H1 (cell line): ENCODE results near the gene CALCOCO2. TPM values are rescaled to one million over a fixed set of nuclear protein-coding genes. Genes with fewer than 3 reads are reported as not detected.

Source experiments
- CTCF ChIA-PET: fragments of 300-600 bp; sonication (Branson Sonifier 250); formaldehyde crosslinking; loops from one replicate; lab custom pipeline; 2021; ENCODE audit not compliant: partially characterized antibody; lab: Charles Lee
- POLR2A ChIA-PET: fragments of 300-600 bp; sonication (Branson Sonifier 250); formaldehyde crosslinking; loops from one replicate; lab custom pipeline; 2021; ENCODE audit warnings: inconsistent platforms; ENCODE audit not compliant: partially characterized antibody; lab: Charles Lee
- DNase-seq, 2 experiments: peaks; one replicate each; pipeline versions ENCODE4 v3.0.0 to v3.0.0-alpha.2; 2010 to 2022; ENCODE audit warnings: low spot score in 2 of 2, low read depth in 1 of 2, mixed read lengths in 1 of 2
- FAIRE-seq: peaks from 2 replicates; lab custom pipeline; 2011; peaks lifted over from hg19 to GRCh38; lab: Jason Lieb, UNC
- H2AFZ ChIP-seq: 2 replicates; pipeline ENCODE4 v1.8.1; 2012; ENCODE audit warnings: low read length, inconsistent platforms
- H2AK5ac ChIP-seq: 2 replicates; pipeline ENCODE4 v1.6.1; 2013; ENCODE audit warnings: low read depth, low read length
- H2BK120ac ChIP-seq: replicated peaks from 2 replicates; pipeline ENCODE3; 2013; ENCODE audit warnings: low read depth, low read length, inconsistent platforms
- H2BK12ac ChIP-seq: 2 replicates; pipeline ENCODE4 v1.6.1; 2013; ENCODE audit warnings: low read depth, low read length
- H2BK15ac ChIP-seq: 2 replicates; pipeline ENCODE4 v1.6.1; 2013; ENCODE audit warnings: low read length
- H2BK20ac ChIP-seq: 2 replicates; pipeline ENCODE4 v1.6.1; 2013; ENCODE audit warnings: low read length
- H2BK5ac ChIP-seq: 2 replicates; pipeline ENCODE4 v1.6.1; 2013; ENCODE audit warnings: low read depth, low read length
- H3K14ac ChIP-seq: 2 replicates; pipeline ENCODE4 v1.6.1; 2013; ENCODE audit warnings: inconsistent platforms; ENCODE audit not compliant: insufficient read length
- H3K18ac ChIP-seq: 2 replicates; pipeline ENCODE4 v1.6.1; 2013; ENCODE audit warnings: low read length; ENCODE audit errors: extremely low read depth
- H3K23ac ChIP-seq: 2 replicates; pipeline ENCODE4 v1.6.1; 2013; ENCODE audit warnings: inconsistent platforms; ENCODE audit not compliant: insufficient read length
- H3K23me2 ChIP-seq: 2 replicates; pipeline ENCODE4 v1.6.1; 2013; ENCODE audit warnings: low read depth, low read length
- H3K27ac ChIP-seq: 2 replicates; pipeline ENCODE4 v1.6.1; 2011; ENCODE audit warnings: low read depth, low read length, inconsistent platforms
- H3K27me3 ChIP-seq, 4 experiments: replicated peaks in 1 of 4; 1 replicate in 1 of 4; 2 replicates in 3 of 4; pipeline versions ENCODE4 v1.6.1 to v1.8.1; 2011 to 2013; ENCODE audit warnings: low read length in 3 of 4, mild to moderate bottlenecking in 3 of 4, inconsistent platforms in 2 of 4, mixed read lengths in 2 of 4, moderate library complexity in 1 of 4; ENCODE audit not compliant: control insufficient read depth in 3 of 4, insufficient read depth in 3 of 4; ENCODE audit errors: extremely low read depth in 1 of 4
- H3K36me3 ChIP-seq, 4 experiments: 2 replicates each; pipeline versions ENCODE4 v1.6.1 to v1.8.1; 2011 to 2013; ENCODE audit warnings: mild to moderate bottlenecking in 4 of 4, low read length in 3 of 4, moderate library complexity in 2 of 4, control low read depth in 1 of 4, inconsistent platforms in 1 of 4; ENCODE audit not compliant: insufficient read depth in 4 of 4, control insufficient read depth in 2 of 4
- H3K4ac ChIP-seq: replicated peaks from 2 replicates; pipeline ENCODE3; 2013; ENCODE audit warnings: low read length, low read depth, mixed read lengths, inconsistent platforms; ENCODE audit not compliant: insufficient read length
- H3K4me1 ChIP-seq, 4 experiments: replicated peaks in 1 of 4; 1 replicate in 1 of 4; 2 replicates in 3 of 4; pipeline versions ENCODE4 v1.6.1 to v1.8.1; 2011 to 2013; ENCODE audit warnings: low read length in 3 of 4, inconsistent platforms in 2 of 4, mixed read lengths in 1 of 4; ENCODE audit not compliant: insufficient read depth in 4 of 4, control insufficient read depth in 3 of 4
- H3K4me2 ChIP-seq, 2 experiments: 2 replicates each; pipeline versions ENCODE4 v1.6.1 to v1.8.1; 2011 to 2013; ENCODE audit warnings: low read depth in 2 of 2, low read length in 2 of 2, control low read depth in 1 of 2, inconsistent platforms in 1 of 2, mild to moderate bottlenecking in 1 of 2; ENCODE audit not compliant: insufficient read depth in 1 of 2
- H3K4me3 ChIP-seq, 4 experiments: fragments of 200-600, 300-600 bp in 1 of 4; sonication (generic), shearing (Covaris generic), sonication (Bioruptor Twin) in 1 of 4; 2 replicates each; pipeline versions ENCODE4 v1.5.1 to v1.8.1; 2011 to 2016; ENCODE audit warnings: low read length in 4 of 4, low read depth in 3 of 4, control low read depth in 2 of 4, inconsistent platforms in 2 of 4, mild to moderate bottlenecking in 2 of 4, mixed read lengths in 1 of 4, moderate library complexity in 1 of 4; ENCODE audit not compliant: insufficient read depth in 2 of 4; ENCODE audit errors: extremely low read depth in 1 of 4
- H3K56ac ChIP-seq: replicated peaks from 2 replicates; pipeline ENCODE3; 2013; ENCODE audit warnings: low read depth, mild to moderate bottlenecking, mixed read lengths, low read length, inconsistent platforms; ENCODE audit not compliant: insufficient read length
- H3K79me1 ChIP-seq: 2 replicates; pipeline ENCODE4 v1.6.1; 2013; ENCODE audit warnings: low read depth, low read length, control low read depth
- H3K79me2 ChIP-seq, 2 experiments: 2 replicates each; pipeline versions ENCODE4 v1.6.1 to v1.8.1; 2012 to 2013; ENCODE audit warnings: low read length in 2 of 2, mild to moderate bottlenecking in 2 of 2, inconsistent platforms in 1 of 2; ENCODE audit not compliant: insufficient read depth in 2 of 2, control insufficient read depth in 1 of 2
- H3K9ac ChIP-seq, 4 experiments: replicated peaks in 1 of 4; 1 replicate in 1 of 4; 2 replicates in 3 of 4; pipeline versions ENCODE4 v1.6.1 to v1.8.1; 2011 to 2013; ENCODE audit warnings: low read depth in 3 of 4, low read length in 3 of 4, control low read depth in 2 of 4, mild to moderate bottlenecking in 2 of 4, moderate library complexity in 2 of 4, inconsistent platforms in 1 of 4; ENCODE audit errors: extremely low read depth in 1 of 4
- H3K9me3 ChIP-seq, 2 experiments: 2 replicates each; pipeline versions ENCODE4 v1.6.1 to v1.8.1; 2012 to 2013; ENCODE audit warnings: mild to moderate bottlenecking in 2 of 2, moderate library complexity in 2 of 2, control low read depth in 1 of 2, inconsistent platforms in 1 of 2, low read depth in 1 of 2, low read length in 1 of 2, mixed read lengths in 1 of 2; ENCODE audit not compliant: insufficient read depth in 2 of 2
- H4K20me1 ChIP-seq, 2 experiments: replicated peaks in 1 of 2; 2 replicates each; pipeline versions ENCODE3 to v1.8.1; 2011 to 2013; ENCODE audit warnings: inconsistent platforms in 2 of 2, low read length in 2 of 2, mild to moderate bottlenecking in 1 of 2; ENCODE audit not compliant: insufficient read depth in 2 of 2, control insufficient read depth in 1 of 2
- H4K5ac ChIP-seq: 2 replicates; pipeline ENCODE4 v1.6.1; 2013; ENCODE audit warnings: low read length, low read depth, mixed read lengths, inconsistent platforms; ENCODE audit not compliant: insufficient read length
- H4K8ac ChIP-seq: 2 replicates; pipeline ENCODE4 v1.8.0; 2013; ENCODE audit warnings: mild to moderate bottlenecking, moderate library complexity, low read length, inconsistent platforms; ENCODE audit not compliant: insufficient read depth; ENCODE audit errors: extremely low read depth
- H4K91ac ChIP-seq: replicated peaks from 2 replicates; pipeline ENCODE3; 2013; ENCODE audit warnings: low read length, mixed read lengths, inconsistent platforms; ENCODE audit not compliant: insufficient read length
- CREB1 ChIP-seq: IDR thresholded peaks from 2 replicates; pipeline ENCODE4 v1.6.1; 2012; ENCODE audit warnings: inconsistent platforms
- EP300 ChIP-seq, 2 experiments: IDR thresholded peaks; 1 replicate in 1 of 2; 2 replicates in 1 of 2; pipeline ENCODE4 v1.6.1; 2011 to 2012; ENCODE audit warnings: low read depth in 2 of 2, low read length in 2 of 2, mild to moderate bottlenecking in 2 of 2, borderline replicate concordance in 1 of 2, inconsistent platforms in 1 of 2, moderate library complexity in 1 of 2
- HDAC2 ChIP-seq, 2 experiments: fragments of 300-600 bp in 1 of 2; sonication (generic) in 1 of 2; IDR thresholded peaks; 2 replicates each; pipeline ENCODE4 v1.6.1; 2011 to 2012; ENCODE audit warnings: low read depth in 2 of 2, low read length in 2 of 2, mild to moderate bottlenecking in 2 of 2, moderate library complexity in 2 of 2, borderline replicate concordance in 1 of 2, inconsistent platforms in 1 of 2
- SP2 ChIP-seq: IDR thresholded peaks from 2 replicates; pipeline ENCODE4 v1.6.1; 2012; ENCODE audit warnings: mild to moderate bottlenecking, low read length, inconsistent platforms
- WGBS, 2 experiments: shearing (Covaris generic) in 1 of 2; methylation state at CpG; one replicate each; pipeline versions ENCODE4 v1.1.6 to v1.1.7; 2013 to 2015; ENCODE audit warnings: low lambda C conversion rate in 2 of 2, mixed read lengths in 2 of 2, inconsistent platforms in 1 of 2, low coverage in 1 of 2, missing lambda C conversion rate in 1 of 2; ENCODE audit not compliant: insufficient replicate concordance in 2 of 2, insufficient coverage in 1 of 2, insufficient read length in 1 of 2; ENCODE audit errors: extremely low coverage in 1 of 2, missing lambda C conversion rate in 1 of 2; 5-methylcytosine and 5-hydroxymethylcytosine counted together
- polyA plus RNA-seq, 7 experiments: library from polyadenylated mRNA; depleted of rRNA in 3 of 7; stranded (reverse) in 5 of 7; unstranded in 2 of 7; fragments of >200 nt in 5 of 7; fragments of 200-250 nt in 2 of 7; gene quantifications; 1 replicate in 5 of 7; 2 replicates in 1 of 7; 4 replicates in 1 of 7; pipeline versions ENCODE4 v1.2.1 to v1.2.3, GENCODE V29; 2011 to 2013; ENCODE audit warnings: missing spikeins in 2 of 7, mixed read lengths in 2 of 7
- total RNA-seq: library from RNA; stranded (reverse); fragmentation: NEBNext Ultra II Directional; extraction: Animal tissue kit (Norgen Biotek cat#: 25700); gene quantifications from 2 replicates; pipeline ENCODE4 v1.2.1, GENCODE V29; 2021

Gene CALCOCO2
- total and polyA plus RNA-seq, 2 of the 8 experiments (the other 6 are each of a cell fraction or from before 2014, with no cell fraction given): 12.1 to 31.8 TPM

- no peak overlapping the region for H3K4ac ChIP-seq
- no peak overlapping the region for H3K4me2 ChIP-seq
- no peak overlapping the region for H3K27ac ChIP-seq
- H3K14ac ChIP-seq: no peak overlapping the region
- no peaks in the 10 kb centered on the region for H3K79me2 ChIP-seq
- H2BK120ac ChIP-seq: no peak overlapping the region
- no peak overlapping the region for H2AFZ ChIP-seq
- no peaks in the 10 kb centered on the region for H3K4me1 ChIP-seq
- H3K18ac ChIP-seq: no peak overlapping the region
- FAIRE-seq: no peak
- H3K23me2 ChIP-seq: no peaks in the 10 kb centered on the region
- H3K9ac ChIP-seq: no peak overlapping the region; a peak in 1 of 7 replicates
- CTCF ChIA-PET: interaction anchor here (1.2 to 88.5 kb wide), 3 partner anchors 10 to 176 kb away, joined by 3 to 2590 read pairs (median 2590); partner anchors contain the start of genes ATP5MC1, CALCOCO2 and TTLL6
- TF ChIP-seq EP300 (IDR thresholded peaks at IDR 0.05; ENCODE audit: borderline replicate concordance in 1 of 2, low read depth in 2 of 2, low read length in 2 of 2) (no peak), HDAC2 (IDR thresholded peaks at IDR 0.05; ENCODE audit: borderline replicate concordance in 1 of 2, low read depth in 2 of 2, low read length in 2 of 2) (no peak), SP2 (no peak), CREB1 (no peak)
- TF ChIP-seq, all 59 proteins: peak for 0
- no peak overlapping the region for H2BK12ac ChIP-seq
- no peak overlapping the region for H4K8ac ChIP-seq
- H4K20me1 ChIP-seq: no peaks in the 10 kb centered on the region
- H3K23ac ChIP-seq: no peak overlapping the region
- POLR2A ChIA-PET: no interaction called here
- H4K91ac ChIP-seq: no peak overlapping the region
- H3K79me1 ChIP-seq: no peaks in the 10 kb centered on the region
- no peak overlapping the region for H2BK20ac ChIP-seq
- peaks cover 0 to 2% (median 0%) of the 10 kb centered on the region in 4 experiments; a peak in 2 of 8 replicates for H3K36me3 ChIP-seq
- no peak overlapping the region for H3K56ac ChIP-seq
- H2BK5ac ChIP-seq: no peak overlapping the region
- no peaks in the 10 kb centered on the region for H3K9me3 ChIP-seq
- 88% methylated on average over 7 of the region's 7 CpGs; no CpG with 5 or more reads in 1 of the 2 experiments for WGBS, 2 experiments
- H2BK15ac ChIP-seq: no peak overlapping the region
- no peak overlapping the region for H4K5ac ChIP-seq
- no peak overlapping the region for H2AK5ac ChIP-seq
- no peak for DNase-seq
- H3K27me3 ChIP-seq: no peaks in the 10 kb centered on the region
- no peak overlapping the region for H3K4me3 ChIP-seq
Measured at GRCh38 chr17:48854774-48855476, 24.1 kb downstream of the CALCOCO2 start.
